Pulmonary artery endothelial cell (primary cell): ENCODE measurements around the gene CBFA2T2. TPM values are rescaled to one million over a fixed set of nuclear protein-coding genes. Genes with fewer than 3 reads are reported as not detected.
"Not testable (repeated sequence)": the region's sequence is repeated elsewhere in the genome, so short reads cannot be mapped to it uniquely, and the experiment has no call there.

ENCODE experiments used
- DNase-seq: peaks from one replicate; pipeline ENCODE4 v3.0.0-alpha.2; 2011; ENCODE audit warnings: low read depth, low spot score
- total RNA-seq: library from RNA; depleted of rRNA; stranded (reverse); fragments of >200 nt; gene quantifications from 2 replicates; pipeline ENCODE4 v1.2.3, GENCODE V29; 2014

CBFA2T2 gene
- total RNA-seq, 1 donor from 2014 or later: 3.0 TPM

DNA sequence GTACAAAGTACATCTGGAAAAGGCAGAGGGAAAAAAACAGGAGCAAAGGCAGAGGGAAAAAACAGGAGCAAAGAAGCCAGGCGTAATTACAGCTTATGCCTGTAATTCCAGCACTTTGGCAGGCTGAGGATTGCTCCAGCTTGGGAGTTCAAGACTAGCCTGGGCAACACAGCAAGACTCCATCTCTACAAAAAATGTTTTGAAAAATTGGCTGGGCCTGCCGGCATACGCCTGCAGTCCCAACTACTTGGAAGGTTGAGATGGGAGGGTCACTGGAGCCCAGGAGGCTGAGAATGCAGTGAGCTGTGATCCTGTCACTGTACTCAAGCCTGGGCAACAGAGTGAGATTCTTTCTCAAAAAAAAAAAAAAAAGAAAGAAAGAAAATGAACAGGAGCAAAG lies 19.0 kb upstream of the CBFA2T2 start:
- no peak for DNase-seq

DNA sequence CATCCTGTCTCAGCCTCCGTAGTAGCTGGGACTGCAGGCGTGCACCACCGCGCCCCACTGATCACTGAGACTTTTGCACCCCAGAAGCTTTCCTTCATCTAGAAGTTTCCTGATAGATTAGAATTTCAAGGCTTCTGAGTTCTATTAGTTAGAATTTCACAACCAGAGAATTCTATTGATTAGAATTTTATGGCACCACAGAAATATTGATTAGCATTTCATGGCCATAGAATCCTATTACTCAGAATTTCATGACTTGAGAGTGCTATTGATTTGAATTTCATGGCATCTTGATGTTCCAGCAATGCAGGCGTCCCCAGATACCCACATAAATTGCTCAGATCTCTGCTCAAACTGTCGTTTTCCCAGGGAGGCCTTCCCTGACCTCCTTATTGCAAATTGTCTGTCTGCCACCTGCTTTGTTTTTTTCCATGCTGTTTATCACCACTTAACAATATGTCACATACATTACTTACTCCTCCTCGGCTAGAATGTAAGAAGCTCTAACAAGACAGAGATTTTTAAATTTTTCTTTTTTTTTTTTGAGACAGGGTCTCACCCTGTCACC lies 16.9 kb upstream of the CBFA2T2 start:
- no peak for DNase-seq

DNA sequence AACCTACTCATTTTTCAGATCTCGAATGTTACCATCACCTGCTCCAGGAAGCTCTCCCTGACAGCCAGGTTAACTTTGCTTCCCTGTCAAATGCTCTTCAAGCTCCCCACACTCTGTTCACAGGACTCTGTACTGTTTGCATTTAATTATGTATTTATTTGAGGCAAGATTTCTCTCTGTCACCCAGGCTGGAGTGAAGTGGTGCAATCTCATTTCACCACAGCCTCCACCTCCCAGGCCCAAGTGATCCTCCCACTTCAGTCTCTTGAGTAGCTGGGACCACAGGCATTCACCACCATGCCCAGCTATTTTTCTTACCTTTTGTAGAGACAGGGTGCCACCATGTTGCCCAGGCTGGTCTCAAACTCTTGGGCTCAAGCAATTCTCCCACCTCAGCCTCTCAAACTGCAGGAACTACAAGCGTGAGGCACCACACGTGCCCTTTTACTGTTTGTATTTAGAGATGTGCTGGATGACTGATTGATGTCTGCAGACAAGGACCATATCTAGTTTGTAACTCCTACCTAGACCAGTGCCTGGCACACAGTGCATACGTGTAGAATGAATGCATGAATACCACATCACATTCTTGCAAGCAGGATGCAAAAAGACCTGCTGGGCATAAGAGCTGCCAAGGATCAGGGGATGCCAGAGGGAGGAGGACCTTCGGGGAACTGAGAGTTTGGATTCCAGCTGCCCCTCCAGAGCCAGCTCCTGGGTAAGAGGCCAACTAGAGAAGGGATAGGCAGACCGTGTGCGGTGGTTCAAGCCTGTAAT lies 15.6 kb upstream of the CBFA2T2 start:
- DNase-seq: no peak

DNA sequence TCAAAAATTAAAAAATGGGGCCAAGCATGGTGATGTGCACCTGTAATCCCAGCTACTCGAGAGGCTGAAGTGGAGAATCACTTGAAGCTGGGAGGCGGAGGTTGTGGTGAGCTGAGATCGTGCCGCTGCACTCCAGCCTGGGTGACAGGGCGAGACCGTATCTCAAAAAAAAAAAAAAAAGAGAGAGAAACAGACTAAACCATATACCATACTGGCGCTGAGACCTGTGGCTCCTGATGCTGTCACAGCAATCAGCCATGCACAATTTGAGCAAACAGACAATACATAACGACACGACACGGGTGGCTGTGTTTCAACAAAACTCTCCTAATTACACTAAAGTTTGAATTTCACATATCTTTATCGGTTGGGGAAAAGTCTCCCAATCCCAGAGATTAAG lies 14.9 kb upstream of the CBFA2T2 start:
- no peak for DNase-seq

DNA sequence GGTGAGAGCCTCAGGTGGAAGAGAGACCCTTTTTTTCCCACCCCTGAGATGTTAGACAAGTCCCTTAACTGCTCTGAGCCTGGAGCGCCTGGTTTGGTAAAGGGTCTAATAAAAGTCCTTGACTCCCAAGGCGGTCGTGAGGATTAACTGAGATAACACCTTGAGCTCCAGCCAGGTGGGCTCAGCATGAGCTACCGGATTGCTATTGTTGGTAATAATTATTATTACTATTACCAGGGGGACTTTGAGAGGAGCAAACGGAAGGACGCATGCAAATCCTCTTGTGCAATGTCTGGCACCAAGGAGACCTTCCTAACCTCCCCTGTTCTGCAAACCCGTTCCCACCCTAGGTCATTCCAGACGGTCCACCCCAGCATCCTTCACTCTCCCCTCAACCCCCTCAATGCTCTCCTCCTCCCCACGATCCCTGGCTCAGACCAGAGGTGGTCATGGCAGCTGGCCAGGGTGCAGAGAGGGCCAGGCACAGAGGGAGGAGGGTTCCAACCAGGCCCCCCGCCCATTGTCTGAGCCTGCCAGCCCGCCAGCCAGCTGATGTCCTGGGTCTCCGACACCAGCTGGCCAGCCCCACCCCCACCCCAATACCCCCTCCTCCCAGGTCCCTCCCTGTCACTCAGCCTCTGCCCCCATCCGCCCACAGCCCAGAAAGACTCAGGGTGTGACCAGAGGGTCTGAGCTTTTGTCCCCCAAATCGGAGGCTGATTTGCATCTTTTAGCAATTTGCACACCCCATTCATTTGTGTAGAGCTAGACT lies 14.3 kb upstream of the CBFA2T2 start:
- no peak for DNase-seq

DNA sequence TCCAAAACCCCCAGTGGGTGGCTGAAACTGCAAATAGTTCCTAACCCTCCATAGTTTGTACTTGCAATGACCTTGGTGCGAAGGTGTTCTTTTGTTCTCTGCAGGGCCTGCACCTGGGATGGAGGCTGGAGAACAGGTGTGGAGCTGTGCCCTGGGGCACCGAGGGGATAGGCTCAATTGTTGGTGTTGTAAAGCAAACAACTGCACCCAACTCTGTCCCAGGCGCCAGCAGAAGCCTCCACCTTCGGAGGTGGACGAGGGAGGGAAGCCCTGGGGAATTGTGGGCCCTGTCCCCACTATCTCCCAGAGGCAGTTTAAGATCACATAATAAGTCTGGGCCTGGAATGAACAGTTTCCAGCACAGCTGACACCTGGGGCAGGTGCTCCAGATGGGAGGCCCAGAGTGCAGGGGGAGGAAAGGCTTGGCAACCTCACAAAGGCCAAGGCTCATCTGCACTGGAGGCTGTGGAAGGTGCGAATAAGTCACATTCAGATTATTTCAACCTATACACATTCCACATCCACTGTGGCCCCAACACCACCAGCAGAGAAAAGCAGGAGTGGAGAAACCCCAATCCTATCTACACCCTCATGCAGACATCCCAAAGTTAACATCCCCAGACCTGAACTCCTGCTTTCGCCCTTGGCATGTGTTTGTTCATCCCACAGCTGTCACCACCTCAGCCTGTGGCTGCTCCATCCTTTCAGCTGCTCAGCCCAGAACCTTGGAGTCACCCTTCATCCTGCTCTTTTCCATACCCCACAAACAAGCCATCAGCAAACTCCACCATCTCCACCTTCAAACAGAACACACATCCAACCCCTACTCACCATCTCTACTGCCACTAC lies 12.3 kb upstream of the CBFA2T2 start:
- no peak for DNase-seq

GRCh38 chr20:33480048-33480447 lies 9.8 kb upstream of the CBFA2T2 start:
- no peak for DNase-seq

DNA sequence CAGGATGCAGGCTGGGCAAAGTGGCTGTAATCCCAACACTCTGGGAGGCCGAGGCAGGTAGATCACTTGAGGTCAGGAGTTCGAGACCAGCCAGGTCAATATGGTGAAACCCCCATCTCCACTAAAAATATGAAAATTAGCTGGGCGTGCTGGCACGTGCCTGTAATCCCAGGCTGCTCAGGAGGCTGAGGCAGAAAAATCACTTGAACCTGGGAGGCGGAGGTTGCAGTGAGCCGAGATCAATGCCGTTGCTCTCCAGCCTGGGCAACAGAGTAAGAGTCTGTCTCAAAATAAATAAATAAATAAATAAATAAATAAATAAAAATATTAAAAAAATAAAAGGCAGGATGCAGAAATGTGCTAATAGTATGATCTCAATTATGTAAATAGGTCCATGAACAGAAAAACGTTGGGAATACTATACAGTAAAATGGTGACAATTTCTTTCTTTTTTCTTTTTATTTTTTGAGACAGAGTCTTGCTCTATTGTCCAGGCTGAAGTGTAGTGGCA lies 8.4 kb upstream of the CBFA2T2 start:
- DNase-seq: no peak

- no peak for DNase-seq
These were observed 7.3 kb upstream of the CBFA2T2 start for GRCh38 chr20:33482581-33482980.

DNA sequence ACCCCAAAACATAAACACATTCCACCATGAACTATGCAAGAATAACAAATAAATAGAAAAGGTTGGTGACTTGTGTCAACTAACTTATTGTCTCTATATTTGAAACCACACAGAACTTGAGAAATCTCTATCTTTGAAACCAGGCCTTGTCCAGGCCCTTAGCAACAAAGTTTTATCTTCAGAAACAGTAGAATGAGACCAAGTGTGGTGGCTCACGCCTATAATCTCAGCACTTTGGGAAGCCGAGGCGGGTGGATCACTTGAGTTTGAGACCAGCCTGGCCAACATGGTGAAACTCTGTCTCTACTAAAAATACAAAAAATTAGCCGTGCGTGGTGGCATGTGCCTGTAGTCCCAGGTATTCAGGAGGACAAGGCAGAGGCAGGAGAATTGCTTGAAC lies 6.7 kb upstream of the CBFA2T2 start:
- not testable (repeated sequence) for DNase-seq

DNA sequence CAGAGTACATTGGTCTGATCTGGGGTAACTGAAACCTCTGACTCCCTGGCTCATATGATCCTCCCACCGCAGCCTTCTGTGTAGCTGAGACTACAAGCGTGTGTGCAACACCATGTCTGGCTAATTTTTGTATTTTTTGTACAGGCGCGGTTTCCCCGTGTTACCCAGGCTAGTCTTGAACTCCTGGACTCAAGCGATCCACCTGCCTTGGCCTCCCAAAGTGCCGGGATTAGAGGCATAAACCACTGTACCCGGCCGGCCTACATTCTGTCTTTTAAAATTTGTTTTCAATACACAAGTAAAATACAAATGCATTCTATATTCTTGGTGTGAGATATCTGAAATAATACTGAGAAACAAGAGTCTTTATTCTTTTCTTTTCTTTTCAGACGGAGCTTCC lies 1.7 kb upstream of the CBFA2T2 start:
- DNase-seq: no peak

DNA sequence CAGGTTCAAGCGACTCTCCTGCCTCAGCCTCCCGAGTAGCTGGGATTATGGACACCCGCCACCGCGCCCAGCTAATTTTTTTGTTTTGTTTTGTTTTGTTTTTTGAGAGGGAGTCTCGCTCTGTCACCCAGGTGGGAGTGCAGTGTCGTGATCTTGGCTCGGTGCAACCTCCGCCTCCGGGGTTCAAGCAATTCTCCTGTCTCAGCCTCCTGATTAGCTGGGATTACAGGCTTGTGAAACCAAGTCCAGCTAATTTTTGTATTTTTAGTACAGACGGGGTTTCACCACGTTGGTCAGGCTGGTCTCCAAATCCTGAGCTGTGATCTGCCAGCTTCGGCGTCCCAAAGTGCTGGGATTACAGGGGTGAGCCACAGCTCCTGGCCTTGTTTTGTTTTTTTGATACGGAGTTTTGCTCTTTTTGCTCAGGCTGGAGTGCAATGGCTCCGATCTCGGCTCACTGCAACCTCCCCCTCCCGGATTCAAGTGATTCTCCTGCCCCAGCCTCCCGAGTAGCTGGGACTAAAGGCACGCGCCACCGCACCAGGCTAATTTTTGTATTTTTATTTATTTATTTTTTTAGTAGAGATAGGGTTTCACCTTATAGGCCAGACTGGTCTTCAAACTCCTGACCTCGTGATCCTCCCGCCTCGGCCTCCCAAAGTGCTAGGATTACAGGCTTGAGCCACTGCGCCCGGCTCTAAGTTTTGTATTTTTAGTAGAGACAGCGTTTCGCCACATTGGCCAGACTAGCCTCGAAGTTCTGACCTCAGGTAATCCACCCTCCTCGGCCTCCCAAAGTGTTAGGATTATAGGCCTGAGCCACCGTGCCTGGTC lies 1.0 kb upstream of the CBFA2T2 start:
- not testable (repeated sequence) for DNase-seq

- DNase-seq: peak; percentile 91
These were observed 337 bp upstream of the CBFA2T2 start for GRCh38 chr20:33489495-33490022.

- no peak for DNase-seq
These were observed 1.2 kb downstream of the CBFA2T2 start for GRCh38 chr20:33490934-33491656.

DNA sequence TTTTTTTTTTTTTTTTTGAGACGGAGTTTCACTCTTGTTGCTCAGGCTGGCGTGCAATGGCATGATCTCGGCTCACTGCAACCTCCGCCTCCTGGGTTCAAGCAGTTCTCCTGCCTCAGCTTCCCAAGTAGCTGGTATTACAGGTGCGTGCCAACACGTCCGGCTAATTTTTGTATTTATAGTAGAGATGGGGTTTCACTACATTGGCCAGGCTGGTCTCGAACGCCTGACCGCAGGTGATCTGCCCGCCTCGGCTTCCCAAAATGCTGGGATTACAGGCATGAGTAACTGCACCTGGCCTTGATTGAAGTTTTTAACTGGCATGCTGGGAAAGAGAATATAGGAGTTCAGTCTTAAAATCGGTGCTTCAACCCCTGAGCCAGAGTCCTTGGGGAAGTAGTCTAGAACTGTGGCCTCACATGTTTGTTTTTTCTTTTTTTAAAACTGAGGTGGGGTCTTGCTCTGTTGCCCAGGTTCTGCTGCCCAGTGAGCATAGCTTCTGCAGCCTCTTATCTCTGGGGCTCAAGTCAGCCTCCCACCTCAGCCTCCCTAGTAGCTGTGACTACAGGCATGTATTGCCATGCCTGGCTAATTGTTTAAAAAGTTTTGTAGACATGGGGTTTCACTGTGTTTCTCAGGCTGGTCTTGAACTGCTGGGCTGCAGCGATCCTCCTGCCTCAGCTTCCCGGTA lies 3.3 kb downstream of the CBFA2T2 start:
- DNase-seq: no peak

DNA sequence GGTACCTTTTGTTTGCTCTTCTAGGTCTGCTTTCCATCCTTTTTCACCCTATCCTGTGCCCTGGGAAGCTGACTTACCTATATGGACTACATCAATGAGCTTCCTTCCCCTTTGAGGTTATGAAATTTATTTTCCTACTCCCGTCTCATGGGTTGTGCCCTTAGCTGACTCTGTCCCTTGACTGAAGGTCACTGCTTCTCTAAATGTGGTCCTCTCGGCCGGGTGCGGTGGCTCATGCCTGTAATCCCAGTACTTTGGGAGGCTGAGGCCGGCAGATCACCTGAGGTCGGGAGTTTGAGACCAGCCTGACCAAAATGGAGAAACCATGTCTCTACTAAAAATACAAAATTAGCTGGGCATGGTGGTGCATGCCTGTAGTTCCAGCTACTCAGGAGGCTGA lies 6.9 kb downstream of the CBFA2T2 start:
- not testable (repeated sequence) for DNase-seq

- no peak for DNase-seq
These were observed 9.5 kb downstream of the CBFA2T2 start for GRCh38 chr20:33499355-33499754.

DNA sequence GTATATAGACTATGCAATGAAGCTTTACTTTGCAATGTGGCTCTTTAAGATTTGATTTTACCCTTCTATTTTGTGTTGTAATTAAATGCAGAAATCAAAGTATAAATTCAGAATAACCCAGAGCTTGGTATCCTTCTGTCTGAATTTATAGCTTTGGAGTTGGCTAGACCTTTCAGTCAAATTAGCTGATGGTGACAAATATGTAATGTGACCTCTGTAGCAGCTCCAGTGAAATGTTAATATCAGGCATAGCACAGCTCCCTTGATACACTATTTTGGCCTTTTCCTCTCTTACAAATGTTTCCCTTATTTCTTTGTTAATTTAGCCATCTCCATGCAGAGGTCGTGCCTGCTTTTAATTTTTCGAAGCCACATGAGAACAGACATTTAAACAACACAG lies 11.1 kb downstream of the CBFA2T2 start:
- no peak for DNase-seq

GRCh38 chr20:33503564-33503963 lies 13.7 kb downstream of the CBFA2T2 start:
- no peak for DNase-seq
